Mesenchymal stem cell (in vitro differentiated cells and primary cell): Measurements from ENCODE around the gene NMNAT3.
A peak's percentile ranks its signal among the peaks of the same experiment; 100 is the strongest.

Experiments
- DNase-seq: peaks from one replicate; pipeline ENCODE4 v3.0.0-alpha.2; 2013
- H2AFZ ChIP-seq: one replicate; pipeline ENCODE4 v1.6.1; 2013; ENCODE audit warnings: low read depth, mild to moderate bottlenecking, control low read depth, inconsistent platforms, low read length, moderate library complexity
- H2AK5ac ChIP-seq: 2 replicates; pipeline ENCODE4 v1.6.1; 2013; ENCODE audit warnings: low read length, moderate library complexity, mild to moderate bottlenecking, inconsistent platforms; ENCODE audit not compliant: severe bottlenecking
- H2BK120ac ChIP-seq: one replicate; pipeline ENCODE4 v1.6.1; 2013; ENCODE audit warnings: low read depth, mild to moderate bottlenecking, inconsistent platforms, low read length, moderate library complexity
- H2BK12ac ChIP-seq, 2 experiments: one replicate each; pipeline ENCODE4 v1.6.1; 2013; ENCODE audit warnings: inconsistent platforms in 2 of 2, low read length in 2 of 2, mild to moderate bottlenecking in 2 of 2, moderate library complexity in 2 of 2, control low read depth in 1 of 2
- H2BK15ac ChIP-seq: one replicate; pipeline ENCODE4 v1.6.1; 2013; ENCODE audit warnings: mild to moderate bottlenecking, low read depth, inconsistent platforms; ENCODE audit not compliant: poor library complexity, severe bottlenecking
- H2BK5ac ChIP-seq: 2 replicates; pipeline ENCODE4 v1.6.1; 2013; ENCODE audit warnings: low read depth, mild to moderate bottlenecking, low read length, control low read depth, inconsistent platforms; ENCODE audit not compliant: poor library complexity, severe bottlenecking
- H3K14ac ChIP-seq, 2 experiments: one replicate each; pipeline ENCODE4 v1.6.1; 2013; ENCODE audit warnings: inconsistent platforms in 2 of 2, low read length in 2 of 2, control low read depth in 1 of 2, mild to moderate bottlenecking in 1 of 2, moderate library complexity in 1 of 2
- H3K18ac ChIP-seq, 2 experiments: one replicate each; pipeline ENCODE4 v1.6.1; 2013; ENCODE audit warnings: inconsistent platforms in 2 of 2, low read length in 2 of 2, control low read depth in 1 of 2, low read depth in 1 of 2, mild to moderate bottlenecking in 1 of 2
- H3K23ac ChIP-seq, 2 experiments: one replicate each; pipeline ENCODE4 v1.6.1; 2013; ENCODE audit warnings: inconsistent platforms in 2 of 2, low read length in 2 of 2, mild to moderate bottlenecking in 2 of 2, moderate library complexity in 2 of 2, control low read depth in 1 of 2
- H3K27ac ChIP-seq: 2 replicates; pipeline ENCODE4 v1.5.1; 2013; ENCODE audit warnings: mild to moderate bottlenecking, moderate library complexity, low read length, control low read depth, inconsistent platforms; ENCODE audit not compliant: poor library complexity, severe bottlenecking
- H3K27me3 ChIP-seq, 2 experiments: 2 replicates each; pipeline versions ENCODE4 v1.6.1 to v1.7.0; 2013; ENCODE audit warnings: low read length in 2 of 2, mild to moderate bottlenecking in 2 of 2, moderate library complexity in 2 of 2, control low read depth in 1 of 2, inconsistent platforms in 1 of 2; ENCODE audit not compliant: control insufficient read depth in 1 of 2, insufficient read depth in 1 of 2
- H3K36me3 ChIP-seq, 2 experiments: 2 replicates each; pipeline versions ENCODE4 v1.6.1 to v1.7.0; 2013; ENCODE audit warnings: low read length in 2 of 2, control low read depth in 1 of 2, inconsistent platforms in 1 of 2, low read depth in 1 of 2, mild to moderate bottlenecking in 1 of 2; ENCODE audit not compliant: insufficient read depth in 2 of 2, control insufficient read depth in 1 of 2
- H3K4ac ChIP-seq, 2 experiments: one replicate each; pipeline ENCODE4 v1.6.1; 2013; ENCODE audit warnings: inconsistent platforms in 2 of 2, low read length in 2 of 2, mild to moderate bottlenecking in 2 of 2, moderate library complexity in 2 of 2, control low read depth in 1 of 2, low read depth in 1 of 2
- H3K4me1 ChIP-seq: 2 replicates; pipeline ENCODE4 v1.6.1; 2013; ENCODE audit warnings: low read depth, low read length, control low read depth; ENCODE audit not compliant: control insufficient read depth, insufficient read depth
- H3K4me2 ChIP-seq: 2 replicates; pipeline ENCODE4 v1.6.1; 2013; ENCODE audit warnings: low read length, mild to moderate bottlenecking, inconsistent platforms; ENCODE audit not compliant: poor library complexity, severe bottlenecking
- H3K4me3 ChIP-seq, 2 experiments: 2 replicates each; pipeline versions ENCODE4 v1.5.1 to v1.7.0; 2013; ENCODE audit warnings: low read length in 2 of 2, mild to moderate bottlenecking in 2 of 2, control low read depth in 1 of 2, low read depth in 1 of 2; ENCODE audit not compliant: insufficient read depth in 1 of 2
- H3K79me1 ChIP-seq: replicated peaks from 2 replicates; pipeline ENCODE4 v1.6.1; 2013; ENCODE audit warnings: mild to moderate bottlenecking, control low read depth, low read length, inconsistent platforms; ENCODE audit not compliant: poor library complexity, severe bottlenecking
- H3K9ac ChIP-seq: 2 replicates; pipeline ENCODE4 v1.7.0; 2013; ENCODE audit warnings: mild to moderate bottlenecking, low read length, moderate library complexity
- H3K9me3 ChIP-seq: 2 replicates; pipeline ENCODE4 v1.7.0; 2013; ENCODE audit warnings: mild to moderate bottlenecking, low read length; ENCODE audit not compliant: control insufficient read depth
- H4K8ac ChIP-seq: one replicate; pipeline ENCODE4 v1.6.1; 2013; ENCODE audit warnings: inconsistent platforms, mild to moderate bottlenecking, low read length, moderate library complexity
- H4K91ac ChIP-seq: one replicate; pipeline ENCODE4 v1.6.1; 2013; ENCODE audit warnings: mild to moderate bottlenecking, low read length, inconsistent platforms
- WGBS: methylation state at CpG from one replicate; pipeline ENCODE4 v1.1.7; 2013; ENCODE audit warnings: mixed read lengths; 5-methylcytosine and 5-hydroxymethylcytosine counted together

NMNAT3 gene

DNA sequence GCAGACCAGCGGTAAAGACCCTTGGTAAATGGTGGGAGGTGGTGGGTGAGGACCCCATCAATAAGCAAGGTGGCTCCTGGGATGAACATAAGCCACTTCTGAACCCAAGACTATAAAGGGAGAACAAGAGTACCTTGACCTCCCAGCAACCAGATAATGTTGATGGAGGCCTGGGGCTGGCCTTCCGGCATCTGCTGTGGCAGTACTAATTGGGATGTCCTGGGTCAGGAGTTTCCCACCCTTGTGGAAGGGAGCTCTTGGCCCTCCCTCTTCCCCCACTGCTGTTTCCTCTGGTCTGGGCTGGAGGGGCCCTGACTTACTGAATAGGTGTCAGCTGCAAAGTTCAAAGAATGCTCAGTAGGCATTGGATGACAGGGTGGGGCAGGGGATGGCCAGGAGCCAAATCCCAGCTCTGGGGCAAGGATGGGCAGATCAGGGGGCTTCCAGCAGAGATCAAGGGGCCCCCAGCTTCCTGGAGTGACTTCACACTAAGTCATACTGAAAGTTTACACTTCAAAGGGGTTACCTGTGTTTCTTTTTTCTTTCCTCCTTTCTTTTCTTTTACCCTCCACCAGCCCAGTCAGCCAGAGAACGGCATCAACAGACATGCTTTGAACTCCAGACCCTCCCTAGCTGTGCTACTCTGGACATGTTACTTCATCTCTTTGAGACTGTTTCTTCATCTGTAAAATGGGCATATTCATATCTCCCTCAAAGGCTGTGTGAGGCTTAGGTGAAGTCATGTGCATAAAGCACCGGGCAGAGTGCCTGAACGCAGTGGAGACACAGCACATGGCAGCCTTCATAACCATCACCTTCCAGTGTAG lies 139.8 kb downstream of the NMNAT3 start:
- Histone ChIP-seq H3K14ac (no peak overlapping the region), H3K9ac (no peak overlapping the region), H3K4ac (no peak overlapping the region), H2BK120ac (no peak overlapping the region), H2BK5ac (no peak overlapping the region), H2AK5ac (no peak overlapping the region), H3K4me3 (no peak overlapping the region), H2AFZ (no peak overlapping the region), H3K18ac (no peak overlapping the region), H3K23ac (no peak overlapping the region), H3K27me3 (peaks cover 23 to 36% of the 10 kb centered on the region in 2 experiments), H3K4me2 (no peak overlapping the region), H4K8ac (no peak overlapping the region), H3K36me3 (no peaks in the 10 kb centered on the region), H2BK15ac (no peak overlapping the region), H3K4me1 (peaks cover 14% of the 10 kb centered on the region), H4K91ac (no peak overlapping the region), H2BK12ac (no peak overlapping the region), H3K79me1 (no peaks in the 10 kb centered on the region), H3K9me3 (no peaks in the 10 kb centered on the region), H3K27ac (no peak overlapping the region)
- no peak for DNase-seq
- WGBS: 91% methylated on average over 3 of the region's 5 CpGs

- no peak overlapping the region for H3K27ac ChIP-seq
- H3K36me3 ChIP-seq: no peaks in the 10 kb centered on the region
- peaks cover 14% of the 10 kb centered on the region for H3K4me1 ChIP-seq
- no peak overlapping the region for H3K14ac ChIP-seq
- no peak overlapping the region for H3K18ac ChIP-seq
- no peak overlapping the region for H2AK5ac ChIP-seq
- H3K4me2 ChIP-seq: no peak overlapping the region
- no peak overlapping the region for H3K23ac ChIP-seq
- no peak overlapping the region for H2BK15ac ChIP-seq
- H3K9me3 ChIP-seq: no peaks in the 10 kb centered on the region
- H4K8ac ChIP-seq: no peak overlapping the region
- H3K9ac ChIP-seq: no peak overlapping the region
- peaks cover 18 to 34% of the 10 kb centered on the region in 2 experiments for H3K27me3 ChIP-seq
- no peak overlapping the region for H2BK12ac ChIP-seq
- no peak overlapping the region for H3K4ac ChIP-seq
- no peak overlapping the region for H2BK120ac ChIP-seq
- H3K79me1 ChIP-seq: no peaks in the 10 kb centered on the region
- no peak overlapping the region for H2AFZ ChIP-seq
- DNase-seq: peak; percentile 3
- H2BK5ac ChIP-seq: no peak overlapping the region
- H4K91ac ChIP-seq: no peak overlapping the region
- H3K4me3 ChIP-seq: no peak overlapping the region
Observed at GRCh38 chr3:139537361-139537760, 140.4 kb downstream of the NMNAT3 start.

DNA sequence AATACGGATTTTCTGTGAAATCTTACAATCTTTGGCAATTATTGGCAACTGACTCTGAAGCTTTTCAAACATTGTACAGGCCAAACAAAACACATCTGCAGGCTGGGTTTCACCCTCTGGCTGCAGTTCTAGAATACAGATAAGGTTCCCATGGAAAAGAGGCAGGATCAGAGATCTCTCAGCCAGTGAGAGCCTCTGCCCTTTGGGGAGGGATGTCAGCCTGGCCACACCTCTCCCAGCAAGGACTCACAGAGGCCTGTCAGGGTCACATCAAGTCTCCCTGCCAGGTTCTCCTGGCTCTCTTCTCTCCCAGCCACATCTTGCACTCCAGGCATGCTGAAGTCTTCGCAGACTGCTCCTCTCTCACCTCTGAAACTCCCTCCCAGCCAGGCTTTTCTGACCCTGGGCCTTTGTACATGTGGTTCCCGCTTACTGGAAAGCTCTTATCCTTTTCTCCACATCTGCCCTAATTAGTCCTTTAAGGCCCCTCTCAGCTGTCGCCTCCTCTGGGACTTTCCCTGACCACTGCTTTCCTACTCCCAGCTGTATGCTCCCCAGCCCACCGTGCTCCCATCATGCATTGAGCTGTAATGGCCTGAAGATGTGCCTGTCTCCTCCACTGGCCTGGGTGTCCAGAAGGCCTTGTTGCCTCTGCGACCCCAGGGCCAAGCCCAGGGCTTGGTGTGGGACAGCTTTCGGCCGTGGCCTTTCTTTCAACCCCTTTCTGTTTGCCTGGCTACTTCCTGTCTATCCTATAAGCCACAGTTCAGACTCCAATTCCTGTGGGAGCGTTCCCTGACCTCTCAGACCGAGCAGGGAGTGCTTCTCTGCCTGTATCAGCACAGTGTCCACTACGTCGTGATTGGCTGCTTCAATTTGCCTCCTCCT lies 142.5 kb downstream of the NMNAT3 start:
- H3K4me3 ChIP-seq: no peak overlapping the region
- no peak overlapping the region for H2BK5ac ChIP-seq
- H3K4me1 ChIP-seq: peaks cover 14% of the 10 kb centered on the region
- H4K91ac ChIP-seq: no peak overlapping the region
- no peak overlapping the region for H3K14ac ChIP-seq
- no peak overlapping the region for H3K27ac ChIP-seq
- H3K79me1 ChIP-seq: no peaks in the 10 kb centered on the region
- no peak overlapping the region for H2BK12ac ChIP-seq
- no peak overlapping the region for H2BK120ac ChIP-seq
- no peak overlapping the region for H2BK15ac ChIP-seq
- no peak overlapping the region for H2AFZ ChIP-seq
- H3K27me3 ChIP-seq: peaks cover 13 to 21% of the 10 kb centered on the region in 2 experiments
- H3K23ac ChIP-seq: no peak overlapping the region
- no peak overlapping the region for H4K8ac ChIP-seq
- DNase-seq: peak; percentile 19
- H3K9me3 ChIP-seq: no peaks in the 10 kb centered on the region
- H3K9ac ChIP-seq: no peak overlapping the region
- H3K18ac ChIP-seq: no peak overlapping the region
- H2AK5ac ChIP-seq: no peak overlapping the region
- H3K36me3 ChIP-seq: no peaks in the 10 kb centered on the region
- H3K4me2 ChIP-seq: no peak overlapping the region
- no peak overlapping the region for H3K4ac ChIP-seq
- WGBS: 55% methylated on average over 10 of the region's 12 CpGs

DNA sequence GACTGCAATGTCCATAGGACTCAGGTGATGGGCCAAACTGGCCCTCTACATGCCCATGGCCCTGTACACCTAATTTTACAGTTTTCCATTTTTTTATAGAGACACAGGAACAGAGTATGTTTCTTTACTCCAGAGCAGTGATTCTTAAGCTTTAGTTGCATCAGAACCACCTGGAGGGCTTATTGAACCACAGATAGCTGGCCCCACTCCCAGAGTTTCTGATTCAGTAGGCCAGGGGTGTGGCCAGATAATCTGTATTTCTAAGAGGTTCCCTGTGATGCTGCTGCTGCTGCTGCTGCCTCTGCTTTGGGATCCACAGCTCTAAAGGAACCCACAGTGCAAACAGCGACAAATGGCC lies 143.3 kb downstream of the NMNAT3 start:
- no peak overlapping the region for H2BK5ac ChIP-seq
- H3K23ac ChIP-seq: no peak overlapping the region
- no peak overlapping the region for H2BK15ac ChIP-seq
- DNase-seq: peak; percentile 27
- no peak overlapping the region for H3K14ac ChIP-seq
- H3K4me2 ChIP-seq: no peak overlapping the region
- H3K9me3 ChIP-seq: no peaks in the 10 kb centered on the region
- peaks cover 13 to 21% of the 10 kb centered on the region in 2 experiments for H3K27me3 ChIP-seq
- no peak overlapping the region for H2AFZ ChIP-seq
- WGBS: 95% methylated on average over 1 of the region's 1 CpG
- no peak overlapping the region for H4K91ac ChIP-seq
- H3K27ac ChIP-seq: peak overlapping the region; percentile 5
- no peak overlapping the region for H3K9ac ChIP-seq
- H3K36me3 ChIP-seq: no peaks in the 10 kb centered on the region
- no peak overlapping the region for H2BK120ac ChIP-seq
- no peak overlapping the region for H3K4me3 ChIP-seq
- H3K4me1 ChIP-seq: peaks cover 12% of the 10 kb centered on the region
- H4K8ac ChIP-seq: no peak overlapping the region
- H3K79me1 ChIP-seq: no peaks in the 10 kb centered on the region
- H2BK12ac ChIP-seq: no peak overlapping the region
- no peak overlapping the region for H2AK5ac ChIP-seq
- no peak overlapping the region for H3K18ac ChIP-seq
- no peak overlapping the region for H3K4ac ChIP-seq
